Measurements from ENCODE around the gene RHOC.
A peak's percentile ranks its signal among the peaks of the same experiment; 100 is the strongest.

The RHOC gene

DNA sequence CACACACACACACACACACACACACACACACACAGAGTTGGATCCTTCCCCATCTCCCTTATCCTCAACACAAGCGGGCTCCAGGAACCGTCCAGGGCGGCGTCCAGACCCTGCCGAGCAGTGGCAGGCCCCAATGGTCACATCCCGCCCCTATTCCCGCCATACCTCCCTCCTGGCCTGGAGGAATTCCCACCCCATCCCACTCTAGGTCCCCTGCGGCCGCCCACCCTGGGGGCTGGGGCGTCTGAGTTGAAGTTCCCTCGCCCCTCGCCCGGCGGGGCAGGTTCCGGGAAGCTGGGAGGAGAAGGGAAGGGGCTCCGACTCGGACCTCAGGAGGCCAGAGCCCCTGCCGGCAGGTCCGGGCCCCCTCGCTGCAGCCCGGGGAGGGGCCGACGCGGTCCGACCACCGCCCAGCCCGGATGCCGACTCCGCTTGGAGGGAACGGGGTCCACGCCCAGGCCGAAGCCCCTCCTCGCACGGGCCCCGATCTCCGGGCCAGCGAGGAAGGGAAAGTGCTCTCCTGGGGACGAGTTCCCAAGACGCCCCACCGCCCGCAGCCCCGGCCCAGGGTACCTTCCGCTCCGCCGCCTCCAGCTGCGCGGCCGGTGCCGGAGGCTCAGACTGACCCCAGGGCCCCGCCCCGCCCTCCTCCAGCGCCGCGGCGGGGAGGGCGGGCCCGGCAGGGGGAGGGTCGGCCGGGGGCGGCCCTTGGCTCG is at the start of gene RHOC:
TSS of gene RHOC (minus strand) at position 623 of the 716 bp plus-strand sequence. CDS start 3,328 bp downstream, outside the sequence.
- peak; percentile 79 for DNase-seq (ENCODE audit: low read depth)
- TF ChIP-seq, protein P1, sequence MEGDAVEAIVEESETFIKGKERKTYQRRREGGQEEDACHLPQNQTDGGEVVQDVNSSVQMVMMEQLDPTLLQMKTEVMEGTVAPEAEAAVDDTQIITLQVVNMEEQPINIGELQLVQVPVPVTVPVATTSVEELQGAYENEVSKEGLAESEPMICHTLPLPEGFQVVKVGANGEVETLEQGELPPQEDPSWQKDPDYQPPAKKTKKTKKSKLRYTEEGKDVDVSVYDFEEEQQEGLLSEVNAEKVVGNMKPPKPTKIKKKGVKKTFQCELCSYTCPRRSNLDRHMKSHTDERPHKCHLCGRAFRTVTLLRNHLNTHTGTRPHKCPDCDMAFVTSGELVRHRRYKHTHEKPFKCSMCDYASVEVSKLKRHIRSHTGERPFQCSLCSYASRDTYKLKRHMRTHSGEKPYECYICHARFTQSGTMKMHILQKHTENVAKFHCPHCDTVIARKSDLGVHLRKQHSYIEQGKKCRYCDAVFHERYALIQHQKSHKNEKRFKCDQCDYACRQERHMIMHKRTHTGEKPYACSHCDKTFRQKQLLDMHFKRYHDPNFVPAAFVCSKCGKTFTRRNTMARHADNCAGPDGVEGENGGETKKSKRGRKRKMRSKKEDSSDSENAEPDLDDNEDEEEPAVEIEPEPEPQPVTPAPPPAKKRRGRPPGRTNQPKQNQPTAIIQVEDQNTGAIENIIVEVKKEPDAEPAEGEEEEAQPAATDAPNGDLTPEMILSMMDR (IDR thresholded peaks at IDR 0.05; ENCODE audit: low read depth, low read length): no peak
- TF ChIP-seq POLR2A (IDR thresholded peaks at IDR 0.05; ENCODE audit: extremely low read depth, insufficient read length): peak; percentile 36
- peak within 1 kb of the TSS; percentile 50 for H3K4me3 ChIP-seq (ENCODE audit: low read depth, low read length)

DNA sequence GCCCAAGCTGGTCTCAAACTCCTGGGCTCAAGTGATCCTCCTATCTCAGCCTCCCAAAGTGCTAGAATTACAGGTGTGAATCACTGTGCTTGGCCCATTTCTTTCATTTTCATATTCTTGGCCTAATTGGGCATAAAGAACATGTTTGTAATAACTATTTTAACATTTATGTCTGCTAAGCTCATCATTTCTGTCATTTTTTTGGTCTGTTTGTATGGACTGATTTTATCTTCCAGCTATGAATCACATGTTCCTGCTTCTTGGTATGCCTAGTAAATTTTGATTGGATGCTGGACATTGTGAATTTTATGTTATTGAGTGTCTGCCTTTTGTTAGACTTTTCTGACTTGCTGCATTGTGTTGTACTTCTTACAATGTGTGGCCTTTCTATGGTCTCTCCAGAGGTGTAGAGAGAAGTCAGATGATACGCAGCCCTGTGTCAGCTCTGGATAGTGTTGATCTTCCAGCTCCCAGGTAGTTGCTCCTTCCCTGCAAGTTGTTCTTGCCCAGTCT is 47.2 kb upstream of the RHOC start:
- TF ChIP-seq, protein P1 (IDR thresholded peaks at IDR 0.05; ENCODE audit: low read depth, low read length): no peak
- no peak for TF ChIP-seq POLR2A (IDR thresholded peaks at IDR 0.05; ENCODE audit: extremely low read depth, insufficient read length)
- TF ChIP-seq, protein P2, sequence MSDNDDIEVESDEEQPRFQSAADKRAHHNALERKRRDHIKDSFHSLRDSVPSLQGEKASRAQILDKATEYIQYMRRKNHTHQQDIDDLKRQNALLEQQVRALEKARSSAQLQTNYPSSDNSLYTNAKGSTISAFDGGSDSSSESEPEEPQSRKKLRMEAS (IDR thresholded peaks at IDR 0.05; ENCODE audit: low read depth, low read length): no peak
- DNase-seq (ENCODE audit: low read depth): no peak
- no peak overlapping the region for H3K4me3 ChIP-seq (ENCODE audit: low read depth, low read length)

DNA sequence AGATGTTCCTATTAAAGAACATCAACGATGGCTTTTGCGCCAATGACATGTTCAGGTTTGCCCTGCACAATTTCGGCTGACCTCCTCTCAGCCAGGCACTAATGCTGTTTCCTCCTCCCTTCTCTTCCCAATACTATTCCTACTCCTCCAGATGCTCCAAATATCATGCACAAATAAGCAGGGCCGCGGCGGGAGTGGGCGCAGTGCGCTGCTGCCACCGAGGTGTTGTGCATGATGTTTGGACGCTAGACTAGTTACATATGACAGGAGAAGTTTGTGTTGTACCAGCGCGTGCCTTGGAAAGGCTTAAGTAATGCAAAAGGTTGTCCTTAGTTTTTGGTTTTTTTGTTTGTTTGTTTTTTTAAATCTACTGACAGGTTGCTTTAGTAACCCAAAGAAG is 41.5 kb upstream of the RHOC start:
- DNase-seq (ENCODE audit: low read depth): no peak
- TF ChIP-seq, protein P2 (IDR thresholded peaks at IDR 0.05; ENCODE audit: low read depth, low read length): no peak
- TF ChIP-seq, protein P1 (IDR thresholded peaks at IDR 0.05; ENCODE audit: low read depth, low read length): no peak
- no peak for TF ChIP-seq MYC (IDR thresholded peaks at IDR 0.05; ENCODE audit: low read depth, low read length)
- TF ChIP-seq POLR2A (IDR thresholded peaks at IDR 0.05; ENCODE audit: extremely low read depth, insufficient read length): no peak
- no peak overlapping the region for H3K4me3 ChIP-seq (ENCODE audit: low read depth, low read length)

DNA sequence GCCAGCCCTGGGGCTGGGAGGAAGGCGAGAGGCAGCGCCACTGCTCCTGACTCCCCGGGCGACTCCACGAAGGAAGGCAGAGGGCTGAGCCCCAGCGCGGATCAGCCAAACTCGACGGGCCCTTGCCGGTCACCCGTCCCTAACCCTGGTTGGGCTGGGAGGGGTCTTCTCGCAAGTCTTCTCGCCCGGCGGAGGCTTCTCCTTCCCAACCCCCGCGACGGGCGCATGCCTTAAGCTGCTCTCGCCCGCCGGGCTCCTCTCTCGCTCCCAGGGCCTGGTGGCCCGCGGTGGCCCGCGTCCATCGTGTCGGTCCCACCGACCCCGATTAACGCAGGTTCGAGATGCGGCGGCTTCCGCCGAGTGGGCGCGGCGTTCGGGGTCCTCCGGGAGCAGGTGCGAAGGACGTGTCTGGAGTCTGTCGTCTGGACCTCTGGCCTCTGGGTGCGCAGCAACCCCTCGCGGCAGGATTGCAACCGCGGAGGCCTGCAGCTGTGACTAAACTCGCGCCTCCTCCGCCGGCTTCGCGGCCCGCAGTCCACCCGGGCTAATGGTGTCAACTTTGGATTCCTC is 37.2 kb upstream of the RHOC start:
- no peak for TF ChIP-seq MYC (IDR thresholded peaks at IDR 0.05; ENCODE audit: low read depth, low read length)
- TF ChIP-seq, protein P1 (IDR thresholded peaks at IDR 0.05; ENCODE audit: low read depth, low read length): no peak
- TF ChIP-seq POLR2A (IDR thresholded peaks at IDR 0.05; ENCODE audit: extremely low read depth, insufficient read length): no peak
- TF ChIP-seq, protein P2 (IDR thresholded peaks at IDR 0.05; ENCODE audit: low read depth, low read length): no peak
- no peak for DNase-seq (ENCODE audit: low read depth)
- H3K4me3 ChIP-seq (ENCODE audit: low read depth, low read length): no peak overlapping the region

DNA sequence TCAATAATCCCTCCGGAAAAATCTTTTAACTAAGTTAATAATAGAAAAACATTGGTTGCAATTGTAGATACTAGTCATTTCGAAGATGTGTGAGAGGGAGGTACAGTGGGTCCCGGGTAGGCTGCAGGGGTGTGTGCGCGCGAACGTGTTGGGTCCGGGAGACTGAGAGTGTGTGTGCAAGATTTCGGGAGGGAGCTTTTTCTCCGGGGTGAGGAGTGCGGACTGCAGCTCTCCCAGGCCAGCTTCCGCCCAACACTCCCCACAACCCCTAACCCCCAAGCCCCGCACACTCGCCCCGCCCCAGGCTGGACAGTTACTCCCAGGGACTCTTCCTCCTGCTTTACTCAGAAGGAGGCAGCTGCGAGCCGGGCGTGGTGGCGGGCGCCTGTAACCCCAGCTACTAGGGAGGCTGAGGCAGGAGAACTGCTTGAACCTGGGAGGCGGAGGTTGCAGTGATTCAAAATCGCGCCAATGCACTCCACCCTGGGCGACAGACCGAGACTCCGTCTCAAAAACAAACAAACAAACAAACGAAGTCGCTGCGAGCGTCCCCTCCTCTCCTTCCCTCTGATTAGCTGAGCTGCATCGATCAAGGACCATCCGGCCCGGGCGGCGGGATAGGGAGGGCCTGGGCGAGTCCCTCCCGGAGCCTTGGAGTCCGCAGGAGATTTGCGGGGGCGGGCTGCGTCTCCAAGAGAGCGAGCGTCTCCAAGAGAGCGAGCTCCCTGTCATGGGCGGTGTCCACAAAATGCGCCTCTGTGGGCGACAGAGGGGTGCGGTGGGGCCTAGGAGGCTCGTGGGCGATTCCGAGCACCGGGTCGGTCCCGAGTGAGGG is 36.5 kb upstream of the RHOC start:
- no peak for DNase-seq (ENCODE audit: low read depth)
- TF ChIP-seq, protein P2 (IDR thresholded peaks at IDR 0.05; ENCODE audit: low read depth, low read length): no peak
- TF ChIP-seq POLR2A (IDR thresholded peaks at IDR 0.05; ENCODE audit: extremely low read depth, insufficient read length): no peak
- TF ChIP-seq MYC (IDR thresholded peaks at IDR 0.05; ENCODE audit: low read depth, low read length): no peak
- TF ChIP-seq, protein P1 (IDR thresholded peaks at IDR 0.05; ENCODE audit: low read depth, low read length): no peak
- no peak overlapping the region for H3K4me3 ChIP-seq (ENCODE audit: low read depth, low read length)

Data from NB4 (cell line).